Smooth muscle cell (in vitro differentiated cells): Measurements from ENCODE around the gene TRAPPC3. TPM values are rescaled to one million over a fixed set of nuclear protein-coding genes. Genes with fewer than 3 reads are reported as not detected.
A peak's percentile ranks its signal among the peaks of the same experiment; 100 is the strongest.

Experiments used
- DNase-seq: peaks from one replicate; lab custom pipeline; 2025; ENCODE audit not compliant: unreplicated experiment; lab: John Stamatoyannopoulos, UW
- H2AFZ ChIP-seq: fragments of 200-600 bp; sonication (generic); 2 replicates; pipeline ENCODE4 v1.6.0; 2016; ENCODE audit warnings: antibody characterized with exemption, low read depth, mild to moderate bottlenecking
- H3F3A ChIP-seq: fragments of 200-600 bp; sonication (generic); 2 replicates; pipeline ENCODE4 v1.6.0; 2017; ENCODE audit warnings: antibody characterized with exemption, low read depth
- H3K27ac ChIP-seq: fragments of 200-600 bp; sonication (generic); 2 replicates; pipeline ENCODE4 v1.5.1; 2016; ENCODE audit warnings: low read depth, mild to moderate bottlenecking
- H3K27me3 ChIP-seq: fragments of 200-600 bp; sonication (generic); 2 replicates; pipeline ENCODE4 v1.6.1; 2016; ENCODE audit warnings: low read depth, mild to moderate bottlenecking
- H3K36me3 ChIP-seq: fragments of 200-600 bp; sonication (generic); 2 replicates; pipeline ENCODE4 v1.5.1; 2016; ENCODE audit warnings: low read depth
- H3K4me1 ChIP-seq: fragments of 200-600 bp; sonication (generic); 2 replicates; pipeline ENCODE4 v1.5.1; 2016; ENCODE audit warnings: low read depth
- H3K4me2 ChIP-seq: fragments of 200-600 bp; sonication (generic); 2 replicates; pipeline ENCODE4 v1.6.0; 2016; ENCODE audit warnings: mild to moderate bottlenecking
- H3K4me3 ChIP-seq: fragments of 200-600 bp; sonication (generic); 2 replicates; pipeline ENCODE4 v1.5.1; 2016; ENCODE audit warnings: mild to moderate bottlenecking
- H3K79me2 ChIP-seq: fragments of 200-600 bp; sonication (generic); 2 replicates; pipeline ENCODE4 v1.6.0; 2016; ENCODE audit warnings: low read depth, mild to moderate bottlenecking
- H3K9ac ChIP-seq: fragments of 200-600 bp; sonication (generic); 2 replicates; pipeline ENCODE4 v1.6.0; 2016; ENCODE audit warnings: low read depth
- H3K9me3 ChIP-seq: fragments of 200-600 bp; sonication (generic); replicated peaks from 2 replicates; pipeline ENCODE4 v1.5.1; 2016; ENCODE audit warnings: low read depth
- H4K20me1 ChIP-seq: fragments of 200-600 bp; sonication (generic); 2 replicates; pipeline ENCODE4 v1.6.0; 2016; ENCODE audit warnings: low read depth
- CTCF ChIP-seq: fragments of 200-600 bp; sonication (generic); IDR thresholded peaks from 2 replicates; pipeline ENCODE4 v1.5.1; 2017; ENCODE audit warnings: borderline replicate concordance, mild to moderate bottlenecking, antibody characterized with exemption; ENCODE audit not compliant: insufficient read depth, poor library complexity, severe bottlenecking
- whole genome bisulfite sequencing: methylation state at CpG from one replicate; pipeline ENCODE4 v1.1.7; 2016; ENCODE audit warnings: low lambda C conversion rate; 5-methylcytosine and 5-hydroxymethylcytosine counted together
- polyA plus RNA-seq: library from polyadenylated mRNA; unstranded; fragments of >200 nt; fragmentation: Nextera tagmentation; extraction: Ambion mirVana; gene quantifications from 2 replicates; pipeline ENCODE4 v1.2.1, GENCODE V29; 2016
- total RNA-seq: library from RNA; depleted of rRNA; stranded (reverse); fragments of >200 nt; gene quantifications from 2 replicates; pipeline ENCODE4 v1.2.3, GENCODE V29; 2014

Gene TRAPPC3
- total and polyA plus RNA-seq, 2 experiments from 2014 or later = 67.8 to 113 TPM

- WGBS = 94% methylated on average over 33 of the region's 33 CpGs
- TF ChIP-seq CTCF = no peak
- no peak for DNase-seq
Observed at GRCh38 chr1:36097693-36098585, 51.3 kb downstream of the TRAPPC3 start.

GRCh38 chr1:36096500-36097432 is 52.5 kb downstream of the TRAPPC3 start:
- WGBS = 81% methylated on average over 16 of the region's 16 CpGs
- DNase-seq = no peak
- Histone ChIP-seq H3K27me3 (no peaks in the 10 kb centered on the region), H2AFZ (no peak overlapping the region), H3F3A (peaks cover 9% of the 10 kb centered on the region), H3K9me3 (no peaks in the 10 kb centered on the region), H3K27ac (no peak overlapping the region), H3K4me2 (no peak overlapping the region), H4K20me1 (no peaks in the 10 kb centered on the region), H3K9ac (no peak overlapping the region), H3K4me1 (no peaks in the 10 kb centered on the region), H3K79me2 (no peaks in the 10 kb centered on the region), H3K36me3 (no peaks in the 10 kb centered on the region), H3K4me3 (no peak overlapping the region)
- TF ChIP-seq CTCF = peak; percentile 20

More at GRCh38 chr1:36097693-36098585, 51.3 kb downstream of the TRAPPC3 start:
- Histone ChIP-seq H3F3A (peaks cover 9% of the 10 kb centered on the region), H3K9me3 (no peaks in the 10 kb centered on the region), H3K79me2 (no peaks in the 10 kb centered on the region), H2AFZ (no peak overlapping the region), H3K4me1 (no peaks in the 10 kb centered on the region), H3K27me3 (no peaks in the 10 kb centered on the region), H3K27ac (no peak overlapping the region), H4K20me1 (no peaks in the 10 kb centered on the region), H3K4me2 (no peak overlapping the region), H3K36me3 (no peaks in the 10 kb centered on the region), H3K4me3 (no peak overlapping the region), H3K9ac (no peak overlapping the region)

GRCh38 chr1:36095760-36096405 is 53.4 kb downstream of the TRAPPC3 start:
- Histone ChIP-seq H3K9me3 (no peaks in the 10 kb centered on the region), H3K79me2 (no peaks in the 10 kb centered on the region), H3K4me2 (no peak overlapping the region), H3K36me3 (no peaks in the 10 kb centered on the region), H3K4me1 (no peaks in the 10 kb centered on the region), H2AFZ (no peak overlapping the region), H3K4me3 (no peak overlapping the region), H4K20me1 (no peaks in the 10 kb centered on the region), H3K9ac (no peak overlapping the region), H3K27me3 (no peaks in the 10 kb centered on the region), H3K27ac (no peak overlapping the region), H3F3A (peaks cover 9% of the 10 kb centered on the region)
- TF ChIP-seq CTCF = no peak
- 91% methylated on average over 15 of the region's 15 CpGs for WGBS
- no peak for DNase-seq
